HG02943 (cell line): ENCODE data around the gene RCSD1.

ENCODE experiments used
- ATAC-seq: cut with Tn5 transposase; IDR thresholded peaks from one replicate; pipeline ENCODE4 v1.9.1; 2021; ENCODE audit warnings: mild to moderate bottlenecking, low read depth, moderate library complexity; ENCODE audit not compliant: unreplicated experiment

RCSD1 gene

DNA sequence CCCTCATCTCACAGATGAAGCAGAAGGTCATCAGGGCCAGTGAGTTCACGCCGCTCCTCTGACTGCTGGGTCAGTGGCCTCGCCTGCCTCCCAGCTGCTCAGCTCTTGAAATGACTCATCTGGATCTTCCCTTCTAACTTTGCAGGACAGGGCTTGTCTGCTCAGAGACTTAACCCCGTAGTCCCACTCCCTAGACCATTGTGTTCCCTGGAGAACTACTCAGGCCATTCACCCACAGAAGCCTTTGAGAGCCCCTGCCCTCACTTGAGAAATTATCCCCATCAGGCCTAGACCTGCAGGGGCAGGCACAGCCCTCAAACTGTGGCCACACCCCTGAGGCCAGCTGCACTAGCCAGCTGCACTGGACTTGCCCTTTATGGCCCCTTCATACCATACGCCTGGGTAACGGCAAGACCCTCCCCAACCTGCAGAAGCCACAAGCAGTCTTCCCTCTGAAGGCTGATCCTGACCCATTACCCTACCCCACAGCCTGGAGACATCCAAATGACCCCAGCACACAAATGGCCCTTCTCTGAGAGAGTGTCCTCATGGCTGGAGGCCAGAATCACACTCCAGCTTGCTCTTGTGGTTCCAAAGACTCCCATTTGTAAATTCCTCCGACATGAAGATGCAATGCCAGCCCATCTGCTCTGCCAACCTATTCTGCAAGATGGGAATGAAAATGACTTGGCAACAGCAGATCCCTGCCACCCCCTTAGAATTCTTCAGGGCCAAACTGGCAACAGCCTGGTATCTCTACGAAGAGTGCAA is 33.2 kb downstream of the RCSD1 start:
- ATAC-seq, result no peak

DNA sequence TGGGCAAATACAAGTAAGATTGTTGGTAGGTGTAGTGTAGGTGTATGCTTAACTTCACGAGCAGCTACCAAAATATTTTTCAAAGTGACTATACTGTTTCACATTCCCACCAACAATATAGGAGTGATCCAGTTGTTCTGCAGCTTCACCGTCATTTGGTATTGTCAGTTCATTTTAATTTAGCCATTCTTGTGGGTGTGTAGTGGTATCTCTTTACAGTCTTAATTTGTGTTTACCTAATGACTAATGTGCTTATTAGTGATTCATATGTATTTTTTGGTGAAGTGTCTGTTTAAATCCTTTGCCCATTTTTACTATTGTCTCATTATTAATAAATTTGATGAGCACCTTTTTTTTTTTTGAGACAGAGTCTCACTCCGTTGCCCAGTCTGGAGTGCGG is 35.4 kb downstream of the RCSD1 start:
- ATAC-seq, result no peak

DNA sequence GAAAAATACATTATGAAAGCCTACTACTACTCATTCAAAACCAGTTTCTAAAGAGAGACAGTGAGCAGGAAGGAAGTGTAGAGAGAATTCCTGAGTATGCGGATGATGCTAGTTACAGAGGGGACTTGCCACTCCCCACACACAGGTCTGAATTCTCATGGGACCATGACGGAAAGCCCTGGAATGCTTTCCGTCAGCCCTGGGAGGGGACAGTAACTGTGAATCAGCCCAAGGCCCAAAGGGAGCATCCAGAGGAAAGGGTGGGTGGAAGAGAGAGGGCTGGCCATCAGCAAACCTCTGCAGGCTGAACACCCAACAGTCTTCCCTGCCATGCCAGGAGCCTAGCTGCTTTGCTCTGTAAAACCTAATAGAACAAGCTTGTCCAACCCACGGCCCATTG is 36.4 kb downstream of the RCSD1 start:
- ATAC-seq, result no peak

DNA sequence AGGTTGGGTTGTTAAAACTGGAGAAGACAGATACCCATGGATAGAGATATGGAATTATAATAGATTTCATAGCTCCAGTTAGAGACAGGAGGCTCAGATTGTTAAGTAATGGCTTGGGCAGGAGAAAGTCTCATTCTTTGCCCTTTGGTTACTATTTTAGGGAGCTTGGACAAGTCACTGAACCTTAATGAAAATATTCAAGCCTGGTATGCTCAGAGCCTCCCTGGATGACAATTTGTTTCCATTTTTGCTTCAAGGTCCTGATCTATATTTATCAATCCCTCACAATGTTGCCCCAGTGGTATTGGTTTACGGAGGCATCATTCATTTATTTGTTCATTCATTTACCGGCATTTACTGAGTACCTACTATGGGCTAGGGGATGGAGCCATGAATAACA is 37.5 kb downstream of the RCSD1 start:
- no peak for ATAC-seq

DNA sequence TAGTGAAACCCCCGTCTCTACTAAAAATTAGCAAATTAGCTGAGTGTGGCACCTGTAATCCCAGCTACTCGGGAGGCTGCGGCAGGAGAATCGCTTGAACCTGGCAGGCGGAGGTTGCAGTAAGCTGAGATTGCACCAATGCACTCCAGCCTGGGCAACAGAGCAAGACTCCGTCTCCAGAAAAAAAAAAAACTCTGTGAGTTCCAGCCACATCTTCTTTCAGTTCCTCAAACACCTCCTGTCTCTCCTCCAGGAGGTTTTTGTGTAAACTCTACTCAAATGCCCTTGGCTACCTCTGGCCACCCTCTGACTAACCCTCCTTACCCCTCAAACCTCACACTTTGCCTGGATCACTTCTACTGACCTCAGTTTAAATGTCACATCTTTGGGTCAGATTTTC is 38.1 kb downstream of the RCSD1 start:
- peak; percentile 74 for ATAC-seq

DNA sequence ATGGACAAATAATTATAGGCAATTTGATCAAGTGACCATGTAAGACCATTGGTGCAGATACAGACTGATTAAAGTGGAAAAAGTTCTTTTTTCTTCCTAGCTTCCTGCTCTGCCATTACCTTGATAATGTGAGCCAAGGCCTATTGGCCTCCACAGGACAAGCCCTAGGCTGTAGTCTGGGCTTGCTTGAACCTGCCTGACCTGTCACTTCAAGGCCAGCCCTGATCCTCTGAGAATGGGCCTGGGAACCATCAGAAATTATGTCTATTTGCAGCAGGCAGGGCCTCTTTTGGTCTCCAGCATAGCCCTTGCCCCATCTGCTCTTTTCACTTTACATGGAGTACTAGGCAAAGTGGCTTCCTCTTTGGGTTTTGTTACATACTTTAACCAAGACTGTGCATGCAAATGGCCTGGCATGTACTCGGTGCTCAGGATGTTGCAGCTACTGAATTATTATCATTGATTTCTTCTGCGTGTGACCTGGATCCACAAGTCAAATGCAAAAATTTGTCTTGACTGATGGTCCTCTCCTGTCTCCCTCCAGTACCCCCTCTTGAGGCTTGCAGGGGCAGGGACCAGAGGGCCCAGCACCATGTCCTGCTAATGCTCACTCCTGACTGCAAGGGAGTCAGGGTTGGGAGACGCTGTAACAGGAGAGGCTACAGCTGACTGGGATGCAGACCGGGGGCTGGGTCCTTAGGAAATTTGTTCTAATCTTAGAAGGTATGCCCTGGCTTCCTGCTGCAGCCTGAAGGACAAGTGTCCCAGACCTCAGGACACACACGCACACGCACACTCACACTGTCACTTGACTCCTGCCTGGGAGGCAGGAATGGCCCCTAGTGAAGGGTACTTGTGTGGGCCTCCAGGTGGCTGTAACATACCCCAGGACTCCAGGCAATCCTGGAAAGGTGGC is 39.4 kb downstream of the RCSD1 start:
- peak; percentile 60 for ATAC-seq

DNA sequence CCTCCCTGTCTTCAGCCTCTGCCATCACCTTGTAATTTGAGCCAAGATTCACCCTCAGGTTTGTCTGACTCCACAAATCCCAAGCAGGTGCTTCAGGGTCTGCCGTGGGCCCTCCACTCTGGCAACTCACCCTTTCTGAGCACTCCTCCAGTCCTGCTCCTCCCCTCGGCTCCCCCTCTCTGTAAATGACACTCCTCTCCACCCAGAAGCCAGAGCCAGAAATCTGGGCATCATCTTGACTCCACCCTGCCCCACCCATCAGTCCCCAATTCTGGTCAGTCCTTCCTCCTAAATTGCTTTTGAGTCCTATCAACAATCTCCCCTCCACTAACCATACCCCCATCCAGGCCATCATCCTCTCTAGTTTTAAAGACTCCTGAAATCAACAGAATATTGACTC is 40.5 kb downstream of the RCSD1 start:
- ATAC-seq, result no peak

DNA sequence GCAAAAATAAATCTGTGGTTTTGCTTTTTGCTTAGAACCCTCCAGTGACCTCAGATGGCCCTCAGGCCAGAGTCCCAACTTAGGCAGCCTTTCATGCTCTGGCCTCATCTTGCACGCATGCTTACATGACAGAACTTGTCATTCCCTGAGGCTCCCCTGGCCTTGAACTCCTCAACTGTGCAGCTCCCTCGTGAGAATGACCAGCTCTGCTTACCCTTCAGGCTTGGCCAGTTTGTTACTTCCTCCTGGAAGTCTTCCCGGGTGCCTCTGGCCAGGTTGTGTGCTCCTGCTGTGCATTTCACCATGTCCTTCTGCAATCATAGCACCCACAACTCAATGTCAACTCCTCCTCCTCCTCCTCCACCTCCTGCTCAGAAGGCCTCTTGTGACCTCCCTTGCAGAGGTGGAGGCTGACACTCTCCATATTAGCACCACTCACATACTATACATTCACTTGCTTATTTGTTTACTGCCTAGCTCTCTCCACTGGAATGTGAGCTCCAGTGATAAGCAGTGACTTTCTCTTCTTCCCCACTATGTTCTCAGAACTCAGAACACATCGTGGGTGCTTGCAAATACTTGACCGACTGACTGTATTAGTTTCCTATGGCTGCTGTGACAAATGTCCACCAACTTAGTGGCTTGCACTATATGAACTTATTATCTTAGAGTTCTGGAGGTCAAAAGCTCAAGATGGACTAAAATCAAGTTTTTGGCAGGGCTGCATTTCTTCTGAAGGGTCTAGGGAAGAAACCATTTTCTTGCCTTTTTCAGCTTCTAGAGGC is 41.9 kb downstream of the RCSD1 start:
- no peak for ATAC-seq

DNA sequence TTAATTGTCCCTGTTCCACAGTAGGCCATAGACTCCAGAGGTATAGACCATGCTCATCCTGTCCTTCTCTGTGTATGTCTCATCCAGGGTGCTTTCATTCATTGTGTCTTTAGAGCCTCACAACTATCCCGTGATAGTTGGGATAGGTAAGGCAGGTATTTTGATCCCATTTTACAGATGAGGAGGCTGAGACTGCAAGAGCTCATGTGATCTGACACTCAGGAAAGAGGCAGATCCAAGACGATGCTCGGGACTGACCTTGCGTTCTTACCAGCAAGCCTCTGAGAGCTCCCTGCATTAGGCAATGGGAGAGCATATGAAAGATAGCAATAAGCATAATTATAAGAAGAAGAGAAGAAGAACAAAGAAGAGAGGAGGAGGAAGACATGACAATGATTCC is 42.8 kb downstream of the RCSD1 start:
- ATAC-seq, result no peak

DNA sequence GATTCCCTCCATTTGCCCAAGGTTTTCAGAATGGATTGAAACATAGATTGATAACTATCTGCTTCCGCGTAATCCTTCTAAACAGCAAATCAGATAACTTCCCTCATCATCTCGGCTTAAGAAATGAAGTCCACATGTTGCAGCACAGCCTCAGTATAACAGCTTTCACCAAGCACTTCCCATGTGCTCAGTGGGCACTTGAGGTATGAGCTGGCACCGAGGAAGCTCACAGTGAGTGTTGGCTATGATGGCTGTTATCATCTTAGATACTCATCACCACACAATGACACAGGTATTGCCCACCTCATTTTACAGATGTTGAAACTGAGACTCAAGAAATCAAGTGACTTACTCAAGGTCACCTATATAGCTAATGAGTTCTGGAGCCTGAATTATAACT is 43.2 kb downstream of the RCSD1 start:
- ATAC-seq, result no peak

DNA sequence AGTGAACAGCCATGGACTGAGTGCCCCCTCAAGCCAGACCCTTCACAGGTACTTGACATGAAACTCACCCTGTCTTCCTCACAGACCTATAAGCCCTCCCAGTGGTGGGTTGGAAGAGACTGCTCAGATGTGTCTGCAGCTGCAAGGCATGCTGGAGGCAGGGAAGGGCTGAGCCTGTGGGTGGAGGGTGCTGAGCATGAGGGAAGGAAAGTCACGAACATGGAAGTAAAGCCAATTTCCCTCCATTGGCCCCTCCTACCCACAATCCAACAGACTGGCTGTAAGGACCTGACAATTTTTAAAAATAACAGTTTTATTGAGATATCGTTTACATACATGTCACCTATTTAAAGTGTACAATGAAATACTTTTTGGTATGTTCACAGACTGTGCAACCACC is 44.1 kb downstream of the RCSD1 start:
- ATAC-seq, result no peak

DNA sequence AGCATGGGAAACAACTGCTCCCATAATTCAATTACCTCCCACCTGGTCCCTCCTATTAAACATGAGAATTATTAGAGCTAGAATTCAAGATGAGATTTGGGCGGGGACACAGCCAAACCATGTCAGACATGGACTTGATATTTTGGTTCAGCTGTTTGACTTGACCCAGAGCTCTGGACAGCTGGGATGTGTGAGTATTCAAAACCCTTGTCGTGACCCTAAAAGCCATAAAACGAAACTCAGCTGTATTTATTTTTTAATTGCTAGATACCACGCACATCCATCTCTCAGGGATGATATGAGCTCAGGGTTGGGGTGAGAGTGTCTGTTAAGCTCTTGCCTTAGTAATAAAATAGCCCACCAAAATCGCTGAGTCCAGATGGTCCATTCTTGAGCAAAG is 45.4 kb downstream of the RCSD1 start:
- no peak for ATAC-seq

DNA sequence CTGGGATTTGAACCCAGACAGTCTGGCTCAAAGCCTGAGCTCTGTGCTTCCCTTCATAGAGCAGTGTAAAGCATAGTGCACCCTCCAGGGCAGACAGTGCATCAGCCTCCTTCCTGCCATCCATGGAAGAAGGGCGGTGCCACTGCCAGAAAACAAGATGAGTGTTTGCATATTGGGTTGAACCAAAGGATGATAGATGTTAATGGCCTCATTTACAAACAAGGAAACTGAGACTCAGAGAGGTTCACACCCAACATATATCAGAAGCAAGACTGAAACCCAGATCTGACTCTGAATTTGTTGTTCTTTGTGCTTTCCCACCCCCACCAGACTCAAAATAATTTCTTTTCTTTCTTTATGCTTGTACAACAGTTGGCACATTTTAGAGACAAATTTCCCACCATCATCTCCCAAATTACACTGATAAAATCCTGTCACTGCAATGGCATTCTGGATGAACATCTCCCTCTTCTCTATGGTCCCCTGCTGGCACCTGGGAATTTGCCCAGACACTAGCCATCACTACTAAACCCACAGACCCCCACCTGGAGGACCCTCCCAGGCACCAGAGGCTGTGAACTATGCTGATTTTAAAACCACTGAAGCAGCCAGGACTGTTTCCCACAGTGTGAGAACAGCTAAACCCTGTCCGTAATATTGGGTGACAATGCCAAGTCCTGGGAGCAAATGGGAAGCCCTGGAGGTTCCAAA is 46.3 kb downstream of the RCSD1 start:
- ATAC-seq, result no peak

DNA sequence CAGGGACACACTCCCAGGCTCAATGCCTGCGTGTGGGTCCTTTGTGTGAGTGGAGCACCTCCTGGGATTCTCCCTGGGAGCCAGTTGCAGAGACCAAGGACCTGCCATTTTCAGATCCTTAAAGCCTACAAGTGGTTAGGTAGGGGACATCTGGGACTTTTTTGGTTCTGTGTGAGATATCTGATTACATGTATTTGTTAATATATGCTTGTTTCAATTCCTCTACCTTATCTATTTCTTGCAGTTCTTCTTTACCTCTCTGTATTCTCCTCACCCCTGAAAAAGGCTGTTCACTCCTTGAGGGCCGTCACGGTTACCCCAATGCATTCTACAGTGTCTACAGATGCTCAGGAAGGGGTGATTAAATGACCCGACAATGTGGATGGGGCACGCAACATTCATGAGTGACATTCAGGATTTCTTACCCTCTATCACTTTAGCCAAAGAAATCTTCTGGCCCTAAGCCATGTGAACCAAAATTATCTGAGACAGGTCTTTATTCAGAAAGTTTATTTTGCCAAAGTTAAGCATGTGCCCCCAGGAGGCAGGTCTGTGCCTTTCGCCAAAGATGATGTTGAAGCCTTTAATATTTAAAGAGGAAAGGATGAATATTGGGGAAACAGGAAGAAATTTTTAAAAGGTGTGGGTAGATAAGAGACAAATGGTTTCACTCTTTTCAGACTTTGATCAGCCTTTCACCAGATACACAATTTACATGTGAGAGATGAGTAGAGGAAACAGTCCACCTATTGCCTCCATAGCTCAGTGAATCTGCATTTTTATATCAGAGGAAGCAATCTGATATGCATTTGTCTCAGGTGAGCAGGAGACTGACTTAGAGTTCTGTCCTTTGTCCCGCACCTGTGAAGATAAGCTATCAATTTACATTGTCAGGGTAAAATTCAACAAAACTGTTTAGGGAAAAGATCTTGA is 47.1 kb downstream of the RCSD1 start:
- no peak for ATAC-seq

DNA sequence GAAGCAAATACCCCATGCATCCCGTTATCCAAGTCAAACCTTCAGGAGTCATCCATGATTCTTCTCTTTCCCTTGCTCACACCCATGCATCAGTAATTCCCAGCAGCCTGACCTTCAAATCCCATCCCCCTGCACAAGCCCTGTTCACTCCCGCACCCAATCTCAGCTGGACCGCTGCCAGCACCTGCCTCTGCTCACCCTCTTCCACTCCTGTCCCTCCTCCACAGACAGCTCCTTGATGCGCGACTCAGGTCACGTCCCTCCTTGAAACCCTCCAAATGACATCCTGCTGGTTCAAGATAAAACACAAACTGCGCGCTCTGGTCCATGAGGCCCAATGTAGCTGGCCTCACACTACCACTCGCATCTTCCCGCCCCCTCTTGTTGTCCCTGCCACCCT is 48.4 kb downstream of the RCSD1 start:
- no peak for ATAC-seq

DNA sequence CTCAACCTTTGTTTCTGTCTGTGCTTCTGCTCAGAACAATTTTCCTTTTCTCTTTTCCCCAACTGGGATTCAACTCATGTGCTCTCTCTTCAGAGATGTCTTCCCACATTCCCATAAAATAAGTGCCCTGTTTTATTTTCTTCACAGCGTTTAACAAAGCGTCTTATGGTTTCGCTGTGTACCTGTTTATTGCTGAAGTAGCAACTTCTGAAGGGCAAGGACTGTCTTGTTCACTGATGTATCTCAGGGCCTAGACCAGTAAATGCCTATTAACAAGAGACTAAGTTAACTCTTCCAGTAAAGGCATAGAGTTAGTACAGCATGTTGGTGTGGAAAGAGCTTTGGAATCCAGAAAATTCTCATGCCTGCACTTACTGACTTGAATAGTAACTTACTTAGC is 48.8 kb downstream of the RCSD1 start:
- no peak for ATAC-seq

DNA sequence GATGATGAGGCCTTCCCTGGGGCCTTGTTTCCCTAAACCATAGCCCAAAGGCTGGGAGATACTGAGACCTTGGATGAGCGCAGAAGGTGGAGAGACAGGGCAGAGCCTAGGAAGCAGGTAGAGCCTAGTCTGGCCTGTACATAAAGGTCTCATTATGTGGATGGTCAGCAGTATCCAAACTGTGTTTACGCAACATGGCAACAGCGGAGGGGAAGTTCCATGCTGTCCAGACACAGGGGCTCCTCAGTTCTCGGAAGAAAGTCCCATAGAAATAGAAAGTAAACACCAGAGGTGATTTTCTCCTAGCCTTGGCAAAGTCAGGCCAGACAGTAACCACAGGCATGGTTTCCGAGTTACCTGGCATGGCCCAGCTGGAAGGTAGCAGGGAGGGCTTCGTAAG is 49.7 kb downstream of the RCSD1 start:
- no peak for ATAC-seq

DNA sequence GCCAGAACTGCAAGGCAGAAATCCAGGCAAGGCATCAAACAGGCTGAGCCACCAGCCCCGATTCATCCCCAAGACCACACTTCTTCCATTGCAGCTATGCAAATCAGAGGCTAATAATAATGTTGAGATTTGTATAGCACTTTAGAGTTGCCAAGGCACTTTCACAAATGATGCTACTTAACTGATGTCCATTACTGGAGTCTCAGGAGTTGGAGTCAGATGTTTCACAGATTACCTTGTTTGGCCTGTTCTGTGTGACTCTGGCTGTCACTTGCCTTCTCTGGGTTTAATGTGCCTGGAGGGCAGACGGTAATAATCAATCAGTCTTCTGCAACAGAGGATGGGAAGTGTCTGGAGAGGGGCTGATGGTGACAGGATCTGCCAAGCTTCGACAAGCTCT is 51.0 kb downstream of the RCSD1 start:
- ATAC-seq, result no peak

DNA sequence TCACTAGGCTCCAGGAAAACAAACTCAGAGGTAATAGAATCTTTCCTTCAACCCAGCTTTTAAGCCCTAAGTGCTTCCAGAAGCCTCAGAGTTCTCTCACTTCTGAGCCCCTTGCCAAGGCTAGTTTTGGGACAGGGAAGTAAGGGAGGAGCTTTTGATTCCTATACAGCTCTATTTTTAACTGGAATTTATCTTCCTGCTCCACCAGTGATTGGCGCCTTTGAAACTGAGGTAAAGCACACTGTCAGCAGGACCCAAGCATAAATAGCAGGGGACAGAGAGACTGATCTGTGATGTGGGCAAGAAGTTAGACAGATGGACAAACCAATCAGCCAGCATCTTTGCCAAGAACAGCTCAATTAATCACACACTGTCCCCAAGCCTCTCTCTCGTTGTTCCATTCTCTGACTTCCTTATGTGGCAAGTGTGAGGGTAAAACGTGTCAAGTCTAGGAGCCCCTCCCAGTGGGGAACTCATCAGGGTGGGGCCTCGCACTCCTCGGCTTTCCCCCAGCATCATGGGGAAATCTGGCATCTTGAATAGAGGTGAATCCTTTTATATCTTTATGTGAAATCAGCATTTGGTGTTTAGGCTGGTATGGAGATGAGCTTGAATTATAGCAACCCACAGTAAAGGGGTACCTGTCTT is 51.5 kb downstream of the RCSD1 start:
- no peak for ATAC-seq
